Measurements from ENCODE around the gene EFCAB6.
"Not testable (repeated sequence)": the region's sequence is repeated elsewhere in the genome, so short reads cannot be mapped to it uniquely, and the experiment has no call there.

EFCAB6 gene

DNA sequence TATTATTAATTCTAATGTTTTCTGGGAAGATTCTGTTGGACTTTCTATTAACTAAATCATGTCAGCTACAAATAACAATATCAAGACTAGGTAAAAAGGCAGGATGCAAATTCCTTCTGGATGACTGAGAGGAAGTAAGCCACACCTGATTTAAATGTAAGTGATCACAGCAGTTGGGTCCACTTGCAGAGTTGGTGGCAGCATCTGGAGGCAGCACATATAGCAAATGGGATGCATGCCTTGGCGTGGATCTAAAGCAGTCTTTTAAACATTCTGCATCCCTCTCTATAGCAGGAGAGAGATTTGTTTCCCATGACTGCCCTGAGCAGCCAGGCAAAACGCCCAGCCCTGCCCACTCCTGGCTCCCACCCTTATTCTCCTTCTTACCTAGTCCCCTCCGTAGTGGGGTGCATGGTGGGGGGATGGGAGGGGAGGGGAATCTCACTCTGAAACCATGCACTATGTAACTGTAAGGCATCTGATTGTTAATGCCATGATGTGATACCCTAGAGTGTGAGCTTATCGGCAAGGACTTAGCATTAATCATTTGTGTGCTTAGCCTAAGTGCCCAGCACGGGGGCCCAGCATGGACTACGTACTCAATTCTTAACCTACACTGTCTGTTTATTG, 130.3 kb downstream of the EFCAB6 start:
- Histone ChIP-seq H3K27ac (no peak overlapping the region), H3K4me3 (no peak overlapping the region)

- Histone ChIP-seq H3K27ac (no peak overlapping the region), H3K4me3 (no peak overlapping the region)
These were observed 141.6 kb downstream of the EFCAB6 start for GRCh38 chr22:43670513-43670912.

GRCh38 chr22:43669190-43669589, 142.9 kb downstream of the EFCAB6 start:
- Histone ChIP-seq H3K27ac (no peak overlapping the region), H3K4me3 (no peak overlapping the region)

- no peak overlapping the region for H3K27ac ChIP-seq
These were observed 144.4 kb downstream of the EFCAB6 start for GRCh38 chr22:43667656-43668055.

DNA sequence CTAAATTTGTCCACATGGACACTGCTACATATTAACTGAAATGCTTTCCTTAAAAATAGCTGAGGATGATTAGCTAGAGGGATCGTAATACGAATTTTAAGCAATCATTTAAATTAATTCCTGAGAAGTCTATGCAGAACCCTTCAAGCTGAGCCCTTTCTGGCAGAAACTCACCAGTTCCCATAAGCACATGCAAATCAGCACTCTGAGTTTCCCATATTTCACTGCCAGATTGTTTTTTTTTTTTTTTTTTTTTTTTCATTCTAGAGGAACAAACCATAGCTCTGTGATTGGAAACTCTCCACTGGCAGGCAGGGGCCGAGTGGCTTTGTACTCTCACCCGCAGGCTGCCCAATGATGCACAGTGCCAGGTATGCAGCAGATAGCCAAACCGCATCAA, 145.6 kb downstream of the EFCAB6 start:
- Histone ChIP-seq H3K27ac (peak overlapping the region in 1 of 21 experiments; percentile 41), H3K4me3 (no peak overlapping the region)

More at GRCh38 chr22:43667656-43668055, 144.4 kb downstream of the EFCAB6 start:
- no peak overlapping the region for H3K4me3 ChIP-seq

DNA sequence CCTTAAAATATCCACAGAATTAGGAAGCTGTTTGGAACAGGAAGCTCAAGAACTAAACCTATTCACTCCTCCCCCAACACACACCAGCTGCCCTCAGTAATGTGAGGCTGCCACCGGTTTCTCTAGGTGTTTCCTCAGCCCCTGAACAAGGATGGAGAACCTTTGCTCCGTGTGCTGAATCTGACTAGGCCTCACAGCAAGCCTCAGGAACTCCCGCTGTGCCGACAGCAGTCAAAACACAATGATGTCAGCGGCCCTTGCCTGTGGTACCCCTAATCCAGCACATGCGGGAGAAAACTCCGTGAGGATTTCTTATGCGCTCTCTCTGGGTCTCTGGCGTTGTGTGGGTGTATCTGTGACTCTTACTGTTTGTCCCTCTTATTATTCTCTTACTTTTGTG, 153.3 kb downstream of the EFCAB6 start:
- Histone ChIP-seq H3K27ac (no peak overlapping the region), H3K4me3 (no peak overlapping the region)

GRCh38 chr22:43656581-43656980, 155.5 kb downstream of the EFCAB6 start:
- not testable (repeated sequence) for H3K27ac ChIP-seq, H3K4me3 ChIP-seq

- H3K27ac ChIP-seq, result no peak overlapping the region
- H3K4me3 ChIP-seq, result no peak overlapping the region
These were observed 157.8 kb downstream of the EFCAB6 start for GRCh38 chr22:43654271-43654670.

- Histone ChIP-seq H3K4me3 (no peak overlapping the region), H3K27ac (no peak overlapping the region)
These were observed 159.3 kb downstream of the EFCAB6 start for GRCh38 chr22:43652845-43653244.

DNA sequence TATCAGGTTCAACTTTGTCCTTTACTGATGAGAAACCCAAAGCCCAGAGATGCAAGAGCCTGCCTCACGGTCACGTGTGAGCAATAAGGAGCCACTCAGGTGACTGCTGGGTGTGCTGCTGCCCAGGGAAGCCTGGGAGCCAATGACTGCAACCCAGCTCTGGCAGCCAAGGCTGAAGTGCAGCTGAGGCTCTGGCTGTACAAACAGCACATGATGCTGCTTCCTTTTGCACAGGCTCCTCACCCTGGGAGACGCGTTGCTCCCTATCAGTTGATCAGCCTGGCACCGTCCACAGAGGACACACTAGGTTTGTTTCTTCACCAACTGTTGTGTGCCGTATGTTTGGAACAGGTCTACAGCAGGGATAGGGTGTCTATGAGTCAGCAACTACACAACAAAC, 168.7 kb downstream of the EFCAB6 start:
- Histone ChIP-seq H3K27ac (no peak overlapping the region), H3K4me3 (no peak overlapping the region)

GRCh38 chr22:43642319-43643206, 169.5 kb downstream of the EFCAB6 start:
- Histone ChIP-seq H3K27ac (no peak overlapping the region), H3K4me3 (no peak overlapping the region)

GRCh38 chr22:43639228-43639948, 172.7 kb downstream of the EFCAB6 start:
- H3K27ac ChIP-seq, result no peak overlapping the region

DNA sequence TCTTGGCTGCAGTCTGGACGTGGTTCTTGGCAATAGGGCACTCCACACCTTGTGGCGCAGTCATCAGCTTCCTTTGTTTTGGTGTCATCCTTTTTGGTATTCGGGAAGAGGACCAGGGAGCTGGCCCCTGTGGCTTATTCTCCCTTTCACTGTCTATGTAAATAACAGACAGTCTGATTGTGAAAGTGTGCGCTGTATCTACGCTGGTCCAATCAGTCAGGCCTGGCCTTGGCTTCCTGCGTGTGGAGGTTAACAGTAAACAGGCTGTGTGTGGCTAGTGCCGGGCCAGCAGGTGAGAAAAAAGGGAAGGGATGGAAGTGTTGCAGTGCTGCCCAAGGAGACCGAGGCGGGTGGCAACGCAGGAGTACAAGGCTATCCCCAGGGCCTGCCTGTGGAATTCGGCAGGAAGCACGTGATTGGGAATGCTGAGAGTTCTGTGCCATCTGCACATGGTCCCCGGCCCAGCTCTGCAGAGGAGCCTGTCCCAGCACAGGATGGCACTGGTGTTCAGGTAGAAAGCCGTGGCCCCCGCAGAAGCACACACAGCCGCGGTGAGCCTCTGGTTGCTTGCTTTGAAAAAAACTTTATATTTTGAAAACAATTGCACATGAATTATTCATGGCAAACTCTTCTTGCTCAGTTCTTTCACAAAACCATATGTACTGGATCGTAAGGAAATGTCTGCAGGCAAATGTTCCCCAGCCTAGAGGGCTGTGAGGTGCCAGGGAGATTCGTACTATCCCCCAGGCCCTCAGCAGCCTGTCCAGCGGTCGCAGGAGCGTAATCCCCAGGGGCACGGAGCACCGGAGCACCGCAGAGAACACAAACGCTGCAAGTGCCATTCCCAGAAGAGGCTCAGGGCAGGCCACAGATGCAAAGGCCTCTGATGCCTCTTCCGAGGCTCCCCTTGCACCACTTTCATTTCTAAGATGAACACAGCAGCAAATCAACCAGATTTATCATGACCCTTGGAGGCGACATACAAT, 174.5 kb downstream of the EFCAB6 start:
- no peak overlapping the region for H3K27ac ChIP-seq
- no peak overlapping the region for H3K4me3 ChIP-seq

More at GRCh38 chr22:43639228-43639948, 172.7 kb downstream of the EFCAB6 start:
- no peak overlapping the region for H3K4me3 ChIP-seq

- H3K4me3 ChIP-seq, result no peak overlapping the region
- H3K27ac ChIP-seq, result no peak overlapping the region
These were observed 176.0 kb downstream of the EFCAB6 start for GRCh38 chr22:43636086-43636485.

- Histone ChIP-seq H3K27ac (no peak overlapping the region), H3K4me3 (no peak overlapping the region)
These were observed 177.0 kb downstream of the EFCAB6 start for GRCh38 chr22:43635101-43635500.

GRCh38 chr22:43634316-43634715, 177.8 kb downstream of the EFCAB6 start:
- no peak overlapping the region for H3K27ac ChIP-seq

GRCh38 chr22:43633631-43634285, 178.3 kb downstream of the EFCAB6 start:
- H3K4me3 ChIP-seq, result no peak overlapping the region

More at GRCh38 chr22:43634316-43634715, 177.8 kb downstream of the EFCAB6 start:
- H3K4me3 ChIP-seq, result no peak overlapping the region

GRCh38 chr22:43631846-43632245, 180.3 kb downstream of the EFCAB6 start:
- no peak overlapping the region for H3K27ac ChIP-seq
- no peak overlapping the region for H3K4me3 ChIP-seq

More at GRCh38 chr22:43633631-43634285, 178.3 kb downstream of the EFCAB6 start:
- no peak overlapping the region for H3K27ac ChIP-seq

DNA sequence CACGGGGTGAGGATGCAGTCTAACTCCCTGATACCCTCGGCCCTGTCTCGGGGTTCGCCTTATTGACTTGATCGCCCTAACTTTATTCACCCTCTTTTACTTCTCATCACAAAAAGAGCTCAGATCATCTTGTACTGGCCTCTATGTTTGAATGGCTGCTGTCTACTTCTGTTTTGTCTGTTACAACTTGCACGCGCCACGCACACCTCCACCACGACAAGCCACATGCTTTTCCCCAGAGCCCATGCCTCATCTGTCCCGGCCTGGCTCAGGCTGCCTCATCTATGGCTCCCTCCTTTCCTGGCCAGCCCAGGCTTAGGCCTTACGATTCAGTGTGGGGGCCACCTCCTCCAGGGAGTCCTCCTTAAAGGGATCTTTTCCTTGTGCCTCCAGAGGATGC, 180.9 kb downstream of the EFCAB6 start:
- Histone ChIP-seq H3K27ac (no peak overlapping the region), H3K4me3 (no peak overlapping the region)

Data from skin epidermis (tissue), 12 donors.